OCI-M2 (cell line): Measurements from ENCODE around the gene ABCE1.

Experiments used
- DNase-seq: peaks from one replicate; lab custom pipeline; 2025; ENCODE audit not compliant: unreplicated experiment; lab: John Stamatoyannopoulos, UW

Gene ABCE1

DNA sequence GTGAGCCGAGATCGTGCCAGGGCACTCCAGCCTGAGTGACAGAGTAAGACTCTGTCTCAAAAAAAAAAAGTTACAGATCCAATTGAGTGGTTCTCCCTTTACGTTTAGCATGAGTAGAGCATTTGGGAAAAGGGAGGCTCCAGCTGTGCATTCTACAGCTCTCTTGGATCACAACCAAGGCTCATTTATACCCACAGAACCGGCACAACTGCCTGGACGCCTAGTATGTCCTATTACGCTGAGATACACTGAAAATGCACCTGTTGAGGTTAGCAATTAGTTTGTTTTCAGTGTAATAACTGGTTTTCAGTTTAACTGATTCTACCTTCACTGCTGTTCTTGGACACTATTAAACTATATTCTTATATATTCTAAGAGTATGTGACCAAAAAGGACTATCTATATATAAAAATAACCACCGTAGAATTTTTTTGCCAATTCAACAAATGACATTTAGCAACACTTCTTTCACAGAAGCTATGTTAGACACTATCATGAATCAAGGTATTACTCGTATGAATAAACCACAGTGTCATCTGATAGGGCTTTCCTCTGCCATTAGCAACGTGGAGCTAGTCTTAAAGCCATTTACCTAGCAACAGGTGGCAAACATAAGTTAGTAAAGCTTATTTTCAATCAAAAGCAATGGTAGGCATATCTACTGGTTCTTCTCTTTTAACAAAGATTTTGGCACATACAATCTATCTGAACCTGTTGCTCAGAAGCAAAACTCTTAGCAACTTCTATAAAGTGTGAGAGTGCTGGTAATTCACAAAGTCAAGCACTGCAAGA lies 78.7 kb downstream of the ABCE1 start:
- DNase-seq, result no peak

DNA sequence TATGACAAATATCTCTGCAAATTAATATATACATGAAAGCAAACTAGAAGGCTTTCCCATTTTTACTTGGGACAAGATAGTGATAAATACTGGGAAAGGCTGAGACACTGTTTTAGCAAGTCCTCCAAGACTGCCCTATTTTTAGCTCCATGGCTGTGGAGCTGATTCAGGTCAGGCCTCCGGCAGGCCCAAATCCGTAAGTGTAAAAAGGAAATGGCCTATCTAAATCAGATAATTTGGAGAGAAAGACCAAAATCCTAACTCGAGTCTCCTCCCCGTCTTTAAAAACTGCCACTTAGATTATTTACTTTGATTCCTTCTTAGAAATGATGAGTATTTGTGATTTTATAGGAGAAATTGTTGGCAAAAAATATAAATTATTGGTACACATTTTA lies 79.4 kb downstream of the ABCE1 start:
- no peak for DNase-seq

DNA sequence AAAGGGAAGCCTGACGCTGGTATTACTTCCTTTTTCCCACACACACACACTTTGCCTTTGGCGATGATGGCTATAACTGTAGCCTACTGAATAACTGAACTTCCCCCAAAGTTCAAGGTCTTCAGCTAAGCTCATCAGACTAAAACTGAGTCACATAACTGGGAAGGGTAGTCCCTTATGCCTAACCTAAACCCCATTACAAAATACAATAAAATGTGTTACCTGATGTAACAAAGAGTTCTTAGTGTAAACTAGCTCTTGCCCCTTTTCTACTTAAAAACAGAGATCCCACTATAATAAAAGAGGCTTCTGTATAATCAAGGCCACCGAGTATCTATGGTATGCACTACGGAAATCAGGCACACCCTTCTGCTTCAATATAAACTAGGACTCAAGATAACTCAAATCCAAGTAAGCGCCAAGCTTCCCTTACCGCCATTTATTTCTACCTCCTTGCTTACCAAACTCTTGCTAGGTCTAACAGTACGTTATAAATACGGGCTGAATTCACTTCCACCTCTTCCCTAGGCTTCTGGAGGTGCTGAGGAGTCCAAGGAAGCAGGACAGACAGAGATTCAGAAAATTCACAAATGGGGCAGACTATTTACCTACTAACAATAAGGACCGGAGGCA lies 79.9 kb downstream of the ABCE1 start:
- peak; percentile 26 for DNase-seq

DNA sequence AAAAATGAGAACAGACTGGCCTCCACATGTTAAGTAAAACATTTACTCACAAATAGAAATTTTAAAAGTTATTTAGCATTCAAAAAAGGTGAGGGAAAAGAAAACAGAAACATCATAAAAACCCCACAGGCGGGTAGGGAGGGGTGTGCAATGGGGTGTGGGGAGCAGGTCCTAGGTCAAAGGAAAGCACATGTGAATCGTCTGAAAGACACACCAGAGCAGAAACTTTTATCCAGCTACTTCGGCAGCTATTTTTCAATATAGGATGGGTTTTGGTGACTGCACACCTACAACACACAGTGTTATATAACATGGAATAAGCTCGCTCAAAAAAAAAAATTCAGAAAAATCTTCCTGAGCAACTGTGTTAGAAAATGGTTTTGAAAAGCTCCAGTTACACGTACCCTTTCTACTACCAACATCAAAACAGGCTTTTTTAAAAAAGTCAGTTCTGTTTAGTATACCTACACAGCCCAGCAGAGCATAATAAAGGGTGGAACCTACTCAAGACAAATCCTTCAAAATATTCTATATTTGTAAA lies 80.7 kb downstream of the ABCE1 start:
- DNase-seq, result no peak
